HepG2 (cell line): ENCODE measurements around the gene CNOT1. TPM values are rescaled to one million over a fixed set of nuclear protein-coding genes. Genes with fewer than 3 reads are reported as not detected.

ENCODE experiments used
- ARID4A ChIP-seq: sonication (generic); formaldehyde crosslinking; IDR thresholded peaks from 2 replicates; pipeline ENCODE4 v1.5.0; 2020; ENCODE audit warnings: mild to moderate bottlenecking, missing genetic modification reagents, borderline replicate concordance
- CREB3 ChIP-seq: sonication (generic); formaldehyde crosslinking; IDR thresholded peaks from 2 replicates; pipeline ENCODE4 v1.5.0; 2020; ENCODE audit warnings: missing genetic modification reagents
- EEA1 ChIP-seq: sonication (generic); formaldehyde crosslinking; IDR thresholded peaks from 2 replicates; pipeline ENCODE4 v1.5.1; 2020; ENCODE audit warnings: mild to moderate bottlenecking, missing genetic modification reagents, borderline replicate concordance
- ETV5 ChIP-seq: IDR thresholded peaks from 2 replicates; pipeline ENCODE4 v1.6.1; 2018; ENCODE audit warnings: missing biosample characterization, missing genetic modification reagents, inconsistent platforms, borderline replicate concordance
- HBP1 ChIP-seq: IDR thresholded peaks from 2 replicates; pipeline ENCODE4 v1.6.1; 2016; ENCODE audit warnings: low read depth, control low read depth
- HIVEP1 ChIP-seq: sonication (generic); formaldehyde crosslinking; IDR thresholded peaks from 2 replicates; pipeline ENCODE4 v1.4.0; 2020; ENCODE audit warnings: mild to moderate bottlenecking, missing genetic modification reagents
- HOMEZ ChIP-seq: IDR thresholded peaks from 2 replicates; pipeline ENCODE4 v1.6.1; 2016; ENCODE audit warnings: low read depth
- MXD3 ChIP-seq: IDR thresholded peaks from 2 replicates; pipeline ENCODE4 v1.6.1; 2016; ENCODE audit warnings: mild to moderate bottlenecking, missing biosample characterization, missing genetic modification reagents
- NBN ChIP-seq: fragments of 450-650 bp; conservative IDR thresholded peaks from 2 replicates; pipeline ENCODE4 v1.6.1; 2017
- NR3C1 ChIP-seq: sonication (generic); formaldehyde crosslinking; IDR thresholded peaks from 2 replicates; pipeline ENCODE4 v1.4.0; 2020; ENCODE audit warnings: missing genetic modification reagents
- TBL1XR1 ChIP-seq: fragments of 150-350 bp; IDR thresholded peaks from 2 replicates; pipeline ENCODE4 v1.6.1; 2014; ENCODE audit warnings: borderline replicate concordance, low read length; ENCODE audit not compliant: partially characterized antibody
- ZBTB21 ChIP-seq: sonication (generic); formaldehyde crosslinking; IDR thresholded peaks from 2 replicates; pipeline ENCODE4 v1.4.0; 2020; ENCODE audit warnings: missing genetic modification reagents
- ZFP41 ChIP-seq: sonication (generic); formaldehyde crosslinking; IDR thresholded peaks from 2 replicates; pipeline ENCODE4 v1.4.0; 2020; ENCODE audit warnings: mild to moderate bottlenecking, missing genetic modification reagents, borderline replicate concordance
- ZNF10 ChIP-seq: sonication (generic); formaldehyde crosslinking; IDR thresholded peaks from 2 replicates; pipeline ENCODE4 v1.4.0; 2020; ENCODE audit warnings: mild to moderate bottlenecking, low read depth, missing genetic modification reagents, borderline replicate concordance
- ZNF276 ChIP-seq: sonication (generic); formaldehyde crosslinking; IDR thresholded peaks from 2 replicates; pipeline ENCODE4 v1.4.0; 2020; ENCODE audit warnings: mild to moderate bottlenecking, low read depth, missing genetic modification reagents
- ZNF766 ChIP-seq: sonication (generic); formaldehyde crosslinking; IDR thresholded peaks from 2 replicates; pipeline ENCODE4 v1.5.0; 2020; ENCODE audit warnings: missing genetic modification reagents, borderline replicate concordance
- polyA plus RNA-seq, 8 experiments: library from polyadenylated mRNA; depleted of rRNA in 3 of 8; stranded (reverse) in 7 of 8; unstranded in 1 of 8; fragments of >200 nt; fragmentation: Illumina TruSeq in 4 of 8; extraction: Trizol in 4 of 8; gene quantifications; 2 replicates each; pipeline versions ENCODE4 v1.2.1 to v1.2.3, GENCODE V29; 2011 to 2016; ENCODE audit warnings: low read depth in 4 of 8, missing spikeins in 1 of 8, mixed read lengths in 1 of 8; ENCODE audit not compliant: insufficient read depth in 1 of 8
- total RNA-seq, 5 experiments: library from RNA; depleted of rRNA; stranded (reverse); fragments of >200 nt; fragmentation: Illumina TruSeq; extraction: Trizol; gene quantifications; 2 replicates each; pipeline ENCODE4 v1.2.3, GENCODE V29; 2016; ENCODE audit warnings: low read depth in 1 of 5

CNOT1 gene
- total and polyA plus RNA-seq, 2 of the 13 experiments (the other 11 are each of a cell fraction or from before 2014, with no cell fraction given): 188 to 232 TPM

GRCh38 chr16:58629733-58630640 lies at the start of gene CNOT1 (continued):
- TF ChIP-seq CREB3: peak; percentile 31; the same call in 1 of the 2 replicates
- no peak for TF ChIP-seq NBN
- peak; percentile 66 for TF ChIP-seq HOMEZ (CRISPR knock-in tag)
- TF ChIP-seq ZBTB21 (CRISPR knock-in tag): no peak; the same call in 1 of the 2 replicates
- TF ChIP-seq NR3C1: no peak
- TF ChIP-seq TBL1XR1: no peak
- peak; percentile 45; the same call in 1 of the 2 replicates for TF ChIP-seq ARID4A (CRISPR knock-in tag)
- TF ChIP-seq EEA1 (CRISPR knock-in tag): peak; percentile 92
- TF ChIP-seq ETV5 (CRISPR knock-in tag): no peak
- 0 out of 2 replicates have a peak, but pooled peaks have one; percentile 8 for TF ChIP-seq ZNF766 (CRISPR knock-in tag)
- TF ChIP-seq HBP1 (CRISPR knock-in tag): no peak
- peak; percentile 79; the same call in 1 of the 2 replicates for TF ChIP-seq HIVEP1 (CRISPR knock-in tag)
- peak; percentile 87 for TF ChIP-seq MXD3
- TF ChIP-seq ZFP41: no peak; the same call in 1 of the 2 replicates
- 0 out of 2 replicates have a peak, but pooled peaks have one; percentile 58 for TF ChIP-seq ZNF276 (CRISPR knock-in tag)
- no peak for TF ChIP-seq ZNF10 (CRISPR knock-in tag)
